Rectal smooth muscle tissue (tissue), 1 donor: ENCODE data around the gene ISG15.

Experiments used
- H3K27ac ChIP-seq: one replicate; pipeline ENCODE4 v1.7.0; 2013; ENCODE audit warnings: low read depth, low read length, inconsistent platforms
- H3K27me3 ChIP-seq: one replicate; pipeline ENCODE4 v1.7.0; 2013; ENCODE audit warnings: low read length; ENCODE audit not compliant: control insufficient read depth, insufficient read depth
- H3K36me3 ChIP-seq: one replicate; pipeline ENCODE4 v1.7.0; 2013; ENCODE audit warnings: low read length; ENCODE audit not compliant: control insufficient read depth, insufficient read depth
- H3K4me1 ChIP-seq: one replicate; pipeline ENCODE4 v1.7.0; 2013; ENCODE audit warnings: low read length; ENCODE audit not compliant: control insufficient read depth, insufficient read depth
- H3K4me3 ChIP-seq: one replicate; pipeline ENCODE4 v1.7.0; 2013; ENCODE audit warnings: low read length
- H3K9ac ChIP-seq: one replicate; pipeline ENCODE4 v1.7.0; 2013; ENCODE audit warnings: low read length

Gene ISG15

DNA sequence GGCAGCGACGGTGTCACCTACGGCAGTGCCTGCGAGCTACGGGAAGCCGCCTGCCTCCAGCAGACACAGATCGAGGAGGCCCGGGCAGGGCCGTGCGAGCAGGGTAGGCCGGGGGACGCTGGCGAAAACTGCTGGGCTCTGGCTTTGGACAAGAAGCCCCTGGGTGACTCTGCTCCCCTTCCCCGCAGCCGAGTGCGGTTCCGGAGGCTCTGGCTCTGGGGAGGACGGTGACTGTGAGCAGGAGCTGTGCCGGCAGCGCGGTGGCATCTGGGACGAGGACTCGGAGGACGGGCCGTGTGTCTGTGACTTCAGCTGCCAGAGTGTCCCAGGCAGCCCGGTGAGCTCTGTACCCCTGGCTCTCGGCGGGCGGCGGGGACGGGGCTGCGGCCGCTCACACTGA, 30.6 kb downstream of the ISG15 start:
- no peak overlapping the region for H3K27ac ChIP-seq
- H3K9ac ChIP-seq, result no peak overlapping the region
- no peak overlapping the region for H3K4me3 ChIP-seq
- H3K4me1 ChIP-seq, result peaks cover 8% of the 10 kb centered on the region
- H3K36me3 ChIP-seq, result no peaks in the 10 kb centered on the region
- H3K27me3 ChIP-seq, result peaks cover 4% of the 10 kb centered on the region

GRCh38 chr1:1044455-1045078, 31.3 kb downstream of the ISG15 start:
- Histone ChIP-seq H3K4me1 (peaks cover 8% of the 10 kb centered on the region), H3K9ac (no peak overlapping the region), H3K4me3 (no peak overlapping the region), H3K36me3 (no peaks in the 10 kb centered on the region), H3K27me3 (peaks cover 4% of the 10 kb centered on the region), H3K27ac (no peak overlapping the region)

DNA sequence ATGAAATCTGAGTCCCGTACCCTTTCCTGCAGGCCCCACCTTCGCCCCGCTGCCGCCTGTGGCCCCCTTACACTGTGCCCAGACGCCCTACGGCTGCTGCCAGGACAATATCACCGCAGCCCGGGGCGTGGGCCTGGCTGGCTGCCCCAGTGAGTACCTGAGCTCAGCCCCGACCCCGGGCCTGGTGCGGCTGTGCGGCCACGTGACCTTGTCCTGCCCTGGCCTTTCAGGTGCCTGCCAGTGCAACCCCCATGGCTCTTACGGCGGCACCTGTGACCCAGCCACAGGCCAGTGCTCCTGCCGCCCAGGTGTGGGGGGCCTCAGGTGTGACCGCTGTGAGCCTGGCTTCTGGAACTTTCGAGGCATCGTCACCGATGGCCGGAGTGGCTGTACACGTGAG, 31.8 kb downstream of the ISG15 start:
- no peak overlapping the region for H3K9ac ChIP-seq
- H3K36me3 ChIP-seq, result no peaks in the 10 kb centered on the region

GRCh38 chr1:1046243-1046642, 32.9 kb downstream of the ISG15 start:
- H3K4me3 ChIP-seq, result no peak overlapping the region
- no peaks in the 10 kb centered on the region for H3K4me1 ChIP-seq
- no peaks in the 10 kb centered on the region for H3K36me3 ChIP-seq
- H3K27ac ChIP-seq, result no peak overlapping the region
- H3K9ac ChIP-seq, result no peak overlapping the region
- no peaks in the 10 kb centered on the region for H3K27me3 ChIP-seq

More for the DNA sequence above, 31.8 kb downstream of the ISG15 start:
- H3K27me3 ChIP-seq, result no peaks in the 10 kb centered on the region
- no peak overlapping the region for H3K27ac ChIP-seq
- no peak overlapping the region for H3K4me3 ChIP-seq
- peaks cover 4% of the 10 kb centered on the region for H3K4me1 ChIP-seq

- Histone ChIP-seq H3K27me3 (no peaks in the 10 kb centered on the region), H3K36me3 (no peaks in the 10 kb centered on the region), H3K9ac (no peak overlapping the region), H3K4me1 (no peaks in the 10 kb centered on the region), H3K27ac (no peak overlapping the region), H3K4me3 (no peak overlapping the region)
Measured at GRCh38 chr1:1046767-1047166, 33.5 kb downstream of the ISG15 start.

DNA sequence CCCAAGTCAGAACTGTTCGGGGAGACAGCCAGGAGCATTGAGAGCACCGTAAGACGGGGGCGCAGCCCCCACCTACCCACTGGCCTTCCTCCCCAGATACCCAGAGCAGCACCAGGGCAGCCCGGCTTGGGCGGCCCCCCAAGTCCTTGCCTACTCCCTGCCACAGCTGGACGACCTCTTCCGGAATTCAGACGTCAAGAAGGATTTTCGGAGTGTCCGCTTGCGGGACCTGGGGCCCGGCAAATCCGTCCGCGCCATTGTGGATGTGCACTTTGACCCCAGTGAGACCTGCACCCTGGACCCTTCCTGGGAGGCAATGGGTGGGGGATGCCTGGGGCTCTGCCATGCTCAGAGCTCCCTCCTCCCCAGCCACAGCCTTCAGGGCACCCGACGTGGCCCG, 34.1 kb downstream of the ISG15 start:
- Histone ChIP-seq H3K9ac (no peak overlapping the region), H3K27ac (no peak overlapping the region), H3K27me3 (no peaks in the 10 kb centered on the region), H3K4me1 (no peaks in the 10 kb centered on the region), H3K36me3 (no peaks in the 10 kb centered on the region), H3K4me3 (no peak overlapping the region)

DNA sequence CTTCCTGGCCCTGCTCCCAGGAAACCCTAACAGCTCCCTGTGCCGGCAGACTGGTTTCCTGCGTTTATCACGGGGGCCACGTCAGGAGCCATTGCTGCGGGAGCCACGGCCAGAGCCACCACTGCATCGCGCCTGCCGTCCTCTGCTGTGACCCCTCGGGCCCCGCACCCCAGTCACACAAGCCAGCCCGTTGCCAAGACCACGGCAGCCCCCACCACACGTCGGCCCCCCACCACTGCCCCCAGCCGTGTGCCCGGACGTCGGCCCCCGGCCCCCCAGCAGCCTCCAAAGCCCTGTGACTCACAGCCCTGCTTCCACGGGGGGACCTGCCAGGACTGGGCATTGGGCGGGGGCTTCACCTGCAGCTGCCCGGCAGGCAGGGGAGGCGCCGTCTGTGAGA, 34.7 kb downstream of the ISG15 start:
- H3K27me3 ChIP-seq, result no peaks in the 10 kb centered on the region
- no peaks in the 10 kb centered on the region for H3K4me1 ChIP-seq
- H3K27ac ChIP-seq, result no peak overlapping the region
- peaks cover 3% of the 10 kb centered on the region for H3K36me3 ChIP-seq
- no peak overlapping the region for H3K4me3 ChIP-seq
- no peak overlapping the region for H3K9ac ChIP-seq

DNA sequence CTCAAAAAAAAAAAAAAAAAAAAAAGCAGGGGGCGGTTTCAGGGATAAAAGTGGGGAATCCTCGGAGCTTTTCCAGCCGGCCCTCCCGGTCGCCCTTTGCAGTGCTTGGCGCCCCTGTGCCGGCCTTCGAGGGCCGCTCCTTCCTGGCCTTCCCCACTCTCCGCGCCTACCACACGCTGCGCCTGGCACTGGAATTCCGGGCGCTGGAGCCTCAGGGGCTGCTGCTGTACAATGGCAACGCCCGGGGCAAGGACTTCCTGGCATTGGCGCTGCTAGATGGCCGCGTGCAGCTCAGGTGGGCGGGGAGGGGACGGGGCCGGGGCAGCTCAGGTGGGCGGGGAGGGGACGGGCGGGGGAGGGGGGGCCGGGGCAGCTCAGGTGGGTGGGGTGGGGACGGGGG, 35.5 kb downstream of the ISG15 start:
- Histone ChIP-seq H3K4me1 (no peaks in the 10 kb centered on the region), H3K9ac (no peak overlapping the region), H3K27me3 (no peaks in the 10 kb centered on the region), H3K4me3 (no peak overlapping the region), H3K36me3 (peaks cover 6% of the 10 kb centered on the region), H3K27ac (no peak overlapping the region)

- H3K36me3 ChIP-seq, result peaks cover 6% of the 10 kb centered on the region
- no peak overlapping the region for H3K27ac ChIP-seq
- H3K27me3 ChIP-seq, result no peaks in the 10 kb centered on the region
- no peak overlapping the region for H3K4me3 ChIP-seq
- no peaks in the 10 kb centered on the region for H3K4me1 ChIP-seq
- no peak overlapping the region for H3K9ac ChIP-seq
Measured at GRCh38 chr1:1049318-1050165, 36.2 kb downstream of the ISG15 start.

DNA sequence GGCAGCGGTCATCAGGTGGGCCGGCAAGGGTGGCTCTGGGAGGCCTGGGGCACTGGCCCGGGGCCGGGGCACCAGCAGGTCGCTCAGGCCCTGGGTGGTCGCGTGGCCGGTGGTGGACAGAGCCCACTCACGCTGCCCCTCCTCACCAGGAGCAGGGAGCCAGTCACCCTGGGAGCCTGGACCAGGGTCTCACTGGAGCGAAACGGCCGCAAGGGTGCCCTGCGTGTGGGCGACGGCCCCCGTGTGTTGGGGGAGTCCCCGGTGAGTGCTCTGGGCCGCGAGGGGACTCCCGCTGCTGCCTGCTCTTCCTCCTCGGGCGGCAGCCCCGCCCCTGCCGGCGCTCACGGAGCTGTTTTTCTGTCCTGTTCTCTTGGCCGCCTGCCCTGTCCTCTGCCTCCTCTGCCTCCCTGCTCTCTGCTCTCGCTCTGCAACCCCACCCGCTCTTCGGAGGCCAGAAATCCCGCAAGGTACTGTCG, 37.3 kb downstream of the ISG15 start:
- Histone ChIP-seq H3K4me3 (no peak overlapping the region), H3K36me3 (peaks cover 6% of the 10 kb centered on the region), H3K27me3 (no peaks in the 10 kb centered on the region), H3K4me1 (no peaks in the 10 kb centered on the region), H3K9ac (no peak overlapping the region), H3K27ac (no peak overlapping the region)

DNA sequence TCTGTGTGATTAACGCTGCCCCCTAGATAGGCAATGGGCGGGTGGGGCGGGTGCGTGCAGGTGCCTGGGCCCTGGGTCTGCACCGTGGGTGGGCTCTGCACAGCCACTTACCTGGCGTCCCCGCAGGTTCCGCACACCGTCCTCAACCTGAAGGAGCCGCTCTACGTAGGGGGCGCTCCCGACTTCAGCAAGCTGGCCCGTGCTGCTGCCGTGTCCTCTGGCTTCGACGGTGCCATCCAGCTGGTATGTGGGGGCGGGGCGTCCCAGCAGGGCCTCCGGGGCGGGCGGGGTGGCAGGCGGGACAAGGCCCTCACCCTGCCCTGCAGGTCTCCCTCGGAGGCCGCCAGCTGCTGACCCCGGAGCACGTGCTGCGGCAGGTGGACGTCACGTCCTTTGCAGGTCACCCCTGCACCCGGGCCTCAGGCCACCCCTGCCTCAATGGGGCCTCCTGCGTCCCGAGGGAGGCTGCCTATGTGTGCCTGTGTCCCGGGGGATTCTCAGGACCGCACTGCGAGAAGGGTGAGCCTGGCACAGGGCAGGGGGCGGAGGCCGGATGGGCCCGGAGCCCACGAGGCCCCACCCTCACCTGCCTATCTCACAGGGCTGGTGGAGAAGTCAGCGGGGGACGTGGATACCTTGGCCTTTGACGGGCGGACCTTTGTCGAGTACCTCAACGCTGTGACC, 38.0 kb downstream of the ISG15 start:
- Histone ChIP-seq H3K27me3 (no peaks in the 10 kb centered on the region), H3K27ac (no peak overlapping the region), H3K9ac (no peak overlapping the region), H3K4me3 (no peak overlapping the region), H3K36me3 (peaks cover 6% of the 10 kb centered on the region), H3K4me1 (no peaks in the 10 kb centered on the region)

DNA sequence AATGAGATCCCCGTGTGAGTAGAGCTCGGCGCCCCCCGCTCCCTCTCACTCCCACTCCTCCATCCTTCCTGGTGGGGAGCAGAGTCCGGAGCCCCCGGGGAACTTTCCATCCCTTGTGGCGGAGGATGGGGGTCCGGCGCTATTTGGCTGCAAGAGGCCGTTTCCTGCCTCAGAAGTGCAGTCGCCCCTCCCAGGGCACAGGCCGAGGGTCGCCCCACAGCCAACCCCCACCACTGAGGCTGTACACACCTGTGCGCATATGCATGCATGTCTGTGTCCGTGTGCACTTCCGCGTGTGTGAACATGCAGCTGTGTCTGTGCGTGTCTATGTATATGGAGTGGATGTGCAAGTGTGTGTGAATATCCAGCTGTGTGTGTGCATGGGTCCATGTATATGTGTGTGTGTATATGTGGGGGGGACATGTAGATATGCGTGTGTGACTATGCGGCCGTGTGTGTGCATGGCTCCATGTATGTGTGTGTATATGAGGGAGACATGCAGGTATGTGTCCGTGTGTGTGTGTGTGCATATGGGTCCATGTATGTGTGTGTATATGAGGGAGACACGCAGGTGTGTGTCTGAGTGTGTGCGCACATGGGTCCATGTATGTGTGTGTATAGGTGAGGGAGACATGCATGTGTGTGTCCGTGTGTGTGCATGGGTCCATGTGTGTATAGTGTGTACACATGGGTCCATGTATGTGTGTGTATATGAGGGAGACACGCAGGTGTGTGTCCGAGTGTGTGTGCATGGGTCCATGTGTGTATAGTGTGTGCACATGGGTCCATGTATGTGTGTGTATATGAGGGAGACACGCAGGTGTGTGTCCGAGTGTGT, 38.9 kb downstream of the ISG15 start:
- no peak overlapping the region for H3K9ac ChIP-seq
- no peaks in the 10 kb centered on the region for H3K27me3 ChIP-seq
- H3K27ac ChIP-seq, result no peak overlapping the region
- H3K4me1 ChIP-seq, result no peaks in the 10 kb centered on the region
- peaks cover 6% of the 10 kb centered on the region for H3K36me3 ChIP-seq
- no peak overlapping the region for H3K4me3 ChIP-seq
